ENCODE results near the gene GLS.
A peak's percentile ranks its signal among the peaks of the same experiment; 100 is the strongest.

Gene GLS

DNA sequence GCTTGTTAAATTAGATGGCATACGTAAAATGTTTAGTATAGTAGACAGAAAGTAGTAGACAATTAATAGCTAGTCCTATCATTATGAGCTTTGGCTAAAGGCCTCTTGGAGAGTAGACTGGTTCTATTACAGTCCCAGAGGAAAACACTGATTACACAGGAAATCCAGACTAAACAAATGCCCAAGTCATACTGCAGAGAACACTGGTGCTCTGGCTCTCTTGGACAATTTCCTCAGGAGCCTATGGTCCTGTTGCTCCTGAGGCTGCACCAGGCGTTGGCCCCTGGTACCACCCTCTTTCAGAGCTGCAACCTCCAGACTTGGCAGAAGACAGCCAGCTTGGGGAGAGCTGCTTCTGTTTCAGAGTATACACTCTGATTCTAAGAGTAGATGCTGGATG lies 91.6 kb downstream of the GLS start:
- Histone ChIP-seq H4K91ac (ENCODE audit: low read length) (no peak overlapping the region), H3K27me3 (ENCODE audit: control insufficient read depth in 1 of 2, insufficient read depth in 1 of 2, low read length in 2 of 2) (no peaks in the 10 kb centered on the region), H3K14ac (ENCODE audit: low read length in 2 of 2) (no peak overlapping the region), H2BK120ac (ENCODE audit: low read depth, low read length) (no peak overlapping the region), H3K4me2 (ENCODE audit: low read length, poor library complexity, severe bottlenecking) (no peak overlapping the region), H3K79me1 (replicated peaks; ENCODE audit: low read length, poor library complexity, severe bottlenecking) (peaks cover 19% of the 10 kb centered on the region), H3K36me3 (ENCODE audit: control insufficient read depth in 1 of 2, insufficient read depth in 2 of 2, low read depth in 1 of 2, low read length in 2 of 2) (peaks cover 29 to 100% of the 10 kb centered on the region in 2 experiments), H3K4me1 (ENCODE audit: control insufficient read depth, insufficient read depth, low read depth, low read length) (no peaks in the 10 kb centered on the region), H2BK5ac (ENCODE audit: low read depth, low read length, poor library complexity, severe bottlenecking) (no peak overlapping the region), H3K9ac (ENCODE audit: low read length) (no peak overlapping the region), H3K23ac (ENCODE audit: low read length in 2 of 2) (no peak overlapping the region), H3K18ac (ENCODE audit: low read depth in 1 of 2, low read length in 2 of 2) (no peak overlapping the region), H3K4me3 (ENCODE audit: insufficient read depth in 1 of 2, low read depth in 1 of 2, low read length in 2 of 2) (no peak overlapping the region), H2BK15ac (ENCODE audit: low read depth, poor library complexity, severe bottlenecking) (no peak overlapping the region), H2AK5ac (ENCODE audit: low read length, severe bottlenecking) (no peak overlapping the region), H3K9me3 (ENCODE audit: control insufficient read depth, low read length) (no peaks in the 10 kb centered on the region), H3K4ac (ENCODE audit: low read depth in 1 of 2, low read length in 2 of 2) (no peak overlapping the region), H3K27ac (ENCODE audit: low read length, poor library complexity, severe bottlenecking) (no peak overlapping the region), H2AFZ (ENCODE audit: low read depth, low read length) (no peak overlapping the region), H4K8ac (ENCODE audit: low read length) (no peak overlapping the region), H2BK12ac (ENCODE audit: low read length in 2 of 2) (no peak overlapping the region)
- no peak for DNase-seq
- 100% methylated on average over 1 of the region's 2 CpGs for WGBS

DNA sequence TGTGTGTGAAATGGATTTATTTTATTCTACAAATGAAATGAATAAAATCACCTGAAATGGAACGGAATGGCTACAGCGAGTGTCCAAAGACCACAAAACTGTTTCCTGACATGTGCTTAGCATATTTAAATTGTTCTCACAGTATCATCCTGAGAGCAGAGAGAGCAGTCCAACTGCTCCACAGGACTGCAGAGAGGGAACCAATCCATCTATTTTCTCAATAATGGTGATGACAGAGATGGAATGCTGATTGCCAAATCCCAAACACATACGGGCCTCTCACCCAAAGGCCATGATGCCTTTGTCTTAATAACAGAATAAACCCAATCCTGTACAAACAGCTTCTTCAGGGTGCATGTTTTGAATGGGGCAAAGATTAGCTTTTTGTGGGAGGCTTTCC lies 92.2 kb downstream of the GLS start:
- 100% methylated on average over 2 of the region's 3 CpGs for WGBS
- H2BK12ac ChIP-seq (ENCODE audit: low read length in 2 of 2), result no peak overlapping the region
- no peak for DNase-seq

GRCh38 chr2:190973262-190973661 lies 92.6 kb downstream of the GLS start:
- 100% methylated on average over 1 of the region's 1 CpG for WGBS
- H4K8ac ChIP-seq (ENCODE audit: low read length), result no peak overlapping the region
- H3K18ac ChIP-seq (ENCODE audit: low read depth in 1 of 2, low read length in 2 of 2), result no peak overlapping the region
- H2BK5ac ChIP-seq (ENCODE audit: low read depth, low read length, poor library complexity, severe bottlenecking), result no peak overlapping the region
- no peaks in the 10 kb centered on the region for H3K27me3 ChIP-seq (ENCODE audit: control insufficient read depth in 1 of 2, insufficient read depth in 1 of 2, low read length in 2 of 2)
- H3K14ac ChIP-seq (ENCODE audit: low read length in 2 of 2), result no peak overlapping the region
- H4K91ac ChIP-seq (ENCODE audit: low read length), result no peak overlapping the region
- no peak overlapping the region for H2AFZ ChIP-seq (ENCODE audit: low read depth, low read length)
- peaks cover 22% of the 10 kb centered on the region for H3K79me1 ChIP-seq (replicated peaks; ENCODE audit: low read length, poor library complexity, severe bottlenecking)
- no peaks in the 10 kb centered on the region for H3K9me3 ChIP-seq (ENCODE audit: control insufficient read depth, low read length)
- H3K4ac ChIP-seq (ENCODE audit: low read depth in 1 of 2, low read length in 2 of 2), result no peak overlapping the region
- no peak overlapping the region for H2AK5ac ChIP-seq (ENCODE audit: low read length, severe bottlenecking)
- no peak overlapping the region for H3K23ac ChIP-seq (ENCODE audit: low read length in 2 of 2)
- peak overlapping the region; percentile 23 for H3K27ac ChIP-seq (ENCODE audit: low read length, poor library complexity, severe bottlenecking)
- H3K4me1 ChIP-seq (ENCODE audit: control insufficient read depth, insufficient read depth, low read depth, low read length), result no peaks in the 10 kb centered on the region
- peak overlapping the region; percentile 17 for H3K9ac ChIP-seq (ENCODE audit: low read length)
- H3K36me3 ChIP-seq (ENCODE audit: control insufficient read depth in 1 of 2, insufficient read depth in 2 of 2, low read depth in 1 of 2, low read length in 2 of 2), result peaks cover 35 to 100% of the 10 kb centered on the region in 2 experiments
- H2BK12ac ChIP-seq (ENCODE audit: low read length in 2 of 2), result no peak overlapping the region
- H3K4me3 ChIP-seq (ENCODE audit: insufficient read depth in 1 of 2, low read depth in 1 of 2, low read length in 2 of 2), result no peak overlapping the region
- DNase-seq, result no peak
- no peak overlapping the region for H2BK15ac ChIP-seq (ENCODE audit: low read depth, poor library complexity, severe bottlenecking)
- no peak overlapping the region for H3K4me2 ChIP-seq (ENCODE audit: low read length, poor library complexity, severe bottlenecking)
- no peak overlapping the region for H2BK120ac ChIP-seq (ENCODE audit: low read depth, low read length)

More for the DNA sequence above, 92.2 kb downstream of the GLS start:
- Histone ChIP-seq H3K79me1 (replicated peaks; ENCODE audit: low read length, poor library complexity, severe bottlenecking) (peaks cover 19% of the 10 kb centered on the region), H2BK15ac (ENCODE audit: low read depth, poor library complexity, severe bottlenecking) (no peak overlapping the region), H3K23ac (ENCODE audit: low read length in 2 of 2) (no peak overlapping the region), H3K4me1 (ENCODE audit: control insufficient read depth, insufficient read depth, low read depth, low read length) (no peaks in the 10 kb centered on the region), H2AFZ (ENCODE audit: low read depth, low read length) (no peak overlapping the region), H3K27ac (ENCODE audit: low read length, poor library complexity, severe bottlenecking) (no peak overlapping the region), H3K14ac (ENCODE audit: low read length in 2 of 2) (no peak overlapping the region), H3K27me3 (ENCODE audit: control insufficient read depth in 1 of 2, insufficient read depth in 1 of 2, low read length in 2 of 2) (no peaks in the 10 kb centered on the region), H4K8ac (ENCODE audit: low read length) (no peak overlapping the region), H3K36me3 (ENCODE audit: control insufficient read depth in 1 of 2, insufficient read depth in 2 of 2, low read depth in 1 of 2, low read length in 2 of 2) (peaks cover 33 to 100% of the 10 kb centered on the region in 2 experiments), H3K4ac (ENCODE audit: low read depth in 1 of 2, low read length in 2 of 2) (no peak overlapping the region), H3K9me3 (ENCODE audit: control insufficient read depth, low read length) (no peaks in the 10 kb centered on the region), H2BK5ac (ENCODE audit: low read depth, low read length, poor library complexity, severe bottlenecking) (no peak overlapping the region), H3K18ac (ENCODE audit: low read depth in 1 of 2, low read length in 2 of 2) (no peak overlapping the region), H2AK5ac (ENCODE audit: low read length, severe bottlenecking) (no peak overlapping the region), H3K4me3 (ENCODE audit: insufficient read depth in 1 of 2, low read depth in 1 of 2, low read length in 2 of 2) (no peak overlapping the region), H3K9ac (ENCODE audit: low read length) (peak overlapping the region; percentile 17), H2BK120ac (ENCODE audit: low read depth, low read length) (no peak overlapping the region), H3K4me2 (ENCODE audit: low read length, poor library complexity, severe bottlenecking) (no peak overlapping the region), H4K91ac (ENCODE audit: low read length) (no peak overlapping the region)

DNA sequence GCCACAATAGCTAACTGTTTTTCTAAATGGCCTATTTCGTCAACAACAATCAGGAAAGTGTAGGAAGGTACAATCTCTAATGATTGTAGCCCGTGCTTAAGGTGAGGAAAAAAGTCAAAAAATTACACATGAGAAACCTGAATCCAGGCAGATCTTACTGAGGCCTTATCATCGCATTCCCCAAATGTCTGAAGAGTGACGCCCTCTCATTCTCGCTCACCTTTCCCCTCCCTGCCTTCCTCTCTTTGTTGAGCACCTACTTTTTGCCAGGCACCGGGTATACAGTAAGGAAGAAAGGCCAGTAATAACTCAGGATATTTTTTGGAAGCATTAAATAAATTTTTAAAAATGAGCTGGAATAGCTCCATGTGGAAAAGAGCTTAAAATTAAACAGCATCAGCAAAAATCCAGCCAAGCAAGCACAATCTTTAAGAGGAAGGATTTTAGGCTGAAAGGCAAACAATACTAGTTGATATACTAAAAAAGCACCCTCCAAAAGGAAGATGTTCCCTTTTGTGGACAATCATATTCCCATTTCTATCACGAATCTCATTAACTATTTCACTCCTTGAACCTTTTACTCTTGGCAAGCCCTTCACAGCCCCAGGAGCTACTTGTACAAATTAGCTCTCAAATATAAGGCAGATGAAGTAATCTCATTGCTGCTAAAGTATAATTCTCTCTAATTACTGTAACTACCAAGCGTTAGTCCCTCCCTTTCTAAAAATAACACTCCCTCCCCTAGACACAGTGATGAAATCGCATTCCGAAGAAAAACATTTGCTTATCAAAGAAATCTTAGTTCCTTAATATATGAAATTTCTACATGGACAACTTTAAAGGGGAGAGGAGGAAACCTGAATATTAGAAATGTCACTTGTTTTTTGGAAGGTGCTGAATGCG lies 93.4 kb downstream of the GLS start:
- H2AK5ac ChIP-seq (ENCODE audit: low read length, severe bottlenecking), result no peak overlapping the region
- no peak overlapping the region for H3K14ac ChIP-seq (ENCODE audit: low read length in 2 of 2)
- H2BK15ac ChIP-seq (ENCODE audit: low read depth, poor library complexity, severe bottlenecking), result no peak overlapping the region
- peaks cover 27% of the 10 kb centered on the region for H3K79me1 ChIP-seq (replicated peaks; ENCODE audit: low read length, poor library complexity, severe bottlenecking)
- no peak overlapping the region for H4K91ac ChIP-seq (ENCODE audit: low read length)
- H2BK120ac ChIP-seq (ENCODE audit: low read depth, low read length), result no peak overlapping the region
- DNase-seq, result no peak
- H3K4me1 ChIP-seq (ENCODE audit: control insufficient read depth, insufficient read depth, low read depth, low read length), result peaks cover 2% of the 10 kb centered on the region
- H3K4ac ChIP-seq (ENCODE audit: low read depth in 1 of 2, low read length in 2 of 2), result no peak overlapping the region
- no peak overlapping the region for H4K8ac ChIP-seq (ENCODE audit: low read length)
- peak overlapping the region; percentile 5 for H3K9ac ChIP-seq (ENCODE audit: low read length)
- H3K27me3 ChIP-seq (ENCODE audit: control insufficient read depth in 1 of 2, insufficient read depth in 1 of 2, low read length in 2 of 2), result no peaks in the 10 kb centered on the region
- no peak overlapping the region for H3K23ac ChIP-seq (ENCODE audit: low read length in 2 of 2)
- no peaks in the 10 kb centered on the region for H3K9me3 ChIP-seq (ENCODE audit: control insufficient read depth, low read length)
- no peak overlapping the region for H2BK12ac ChIP-seq (ENCODE audit: low read length in 2 of 2)
- WGBS, result 95% methylated on average over 8 of the region's 11 CpGs
- peaks cover 40 to 100% of the 10 kb centered on the region in 2 experiments for H3K36me3 ChIP-seq (ENCODE audit: control insufficient read depth in 1 of 2, insufficient read depth in 2 of 2, low read depth in 1 of 2, low read length in 2 of 2)
- no peak overlapping the region for H3K18ac ChIP-seq (ENCODE audit: low read depth in 1 of 2, low read length in 2 of 2)
- H2BK5ac ChIP-seq (ENCODE audit: low read depth, low read length, poor library complexity, severe bottlenecking), result no peak overlapping the region
- H3K4me2 ChIP-seq (ENCODE audit: low read length, poor library complexity, severe bottlenecking), result no peak overlapping the region
- no peak overlapping the region for H3K4me3 ChIP-seq (ENCODE audit: insufficient read depth in 1 of 2, low read depth in 1 of 2, low read length in 2 of 2)
- peak overlapping the region; percentile 27 for H3K27ac ChIP-seq (ENCODE audit: low read length, poor library complexity, severe bottlenecking)
- no peak overlapping the region for H2AFZ ChIP-seq (ENCODE audit: low read depth, low read length)

Data from mesenchymal stem cell (in vitro differentiated cells and primary cell).